GM11168 (cell line): ENCODE measurements around the gene IFITM2.

ENCODE experiments used
- in situ Hi-C: fragments of 300-500 bp; cut with MboI; formaldehyde crosslinking; loops from one replicate; pipeline ENCODE4 v1.12.0; 2022; ENCODE audit warnings: low sequenced_read_pairs; ENCODE audit not compliant: unreplicated experiment

IFITM2 gene

DNA sequence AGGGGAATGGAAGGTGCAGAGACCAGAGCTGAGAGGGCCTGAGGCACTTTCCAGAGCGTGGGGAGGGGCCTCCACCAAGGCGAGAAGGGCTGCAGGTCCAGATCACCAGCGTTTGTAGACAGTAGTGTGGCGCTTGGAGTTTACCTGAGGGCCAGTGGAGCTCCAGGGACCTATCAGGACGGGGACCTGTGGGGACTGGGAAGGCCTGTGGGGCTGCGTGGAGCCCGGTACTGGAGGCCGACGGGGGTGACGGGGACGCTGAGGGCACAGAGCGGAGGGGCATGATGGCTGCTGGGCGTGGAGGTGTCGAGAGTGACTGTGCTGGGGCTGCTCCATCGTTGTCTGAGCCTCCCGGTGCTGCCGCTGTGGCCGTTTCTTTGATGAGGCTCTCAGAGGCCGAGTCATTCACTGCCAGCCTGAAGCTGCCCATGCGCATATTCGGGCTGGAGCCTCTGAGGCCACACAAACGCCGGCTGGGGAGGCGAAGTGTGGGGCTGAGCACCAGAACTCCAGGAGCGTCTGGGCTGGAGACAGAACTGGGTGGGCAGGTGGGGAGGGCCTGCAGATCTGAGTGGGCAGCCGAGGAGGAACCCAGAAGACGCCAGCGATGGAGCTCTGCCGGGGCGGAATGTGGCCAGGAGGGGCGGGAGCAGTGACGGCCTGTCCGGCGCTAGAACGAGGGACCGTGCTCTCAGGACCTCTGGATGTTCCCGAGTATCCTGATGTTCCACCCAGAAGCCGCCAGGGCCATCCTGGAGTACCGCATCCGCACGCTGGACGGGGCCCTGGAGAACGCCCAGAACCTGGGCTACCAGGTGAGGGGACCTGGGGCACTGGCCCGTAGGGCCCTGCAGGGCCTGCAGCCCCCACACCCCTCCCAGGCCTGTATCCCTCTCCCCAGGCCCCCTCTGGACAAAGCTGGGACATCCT, 16.1 kb upstream of the IFITM2 start:
- in situ Hi-C loops, result no loop called here

- in situ Hi-C loops, result no loop called here
Measured at GRCh38 chr11:292211-293121, 15.2 kb upstream of the IFITM2 start.

GRCh38 chr11:293271-293851, 14.3 kb upstream of the IFITM2 start:
- in situ Hi-C loops, result no loop called here

GRCh38 chr11:293852-294661, 13.6 kb upstream of the IFITM2 start:
- in situ Hi-C loops, result no loop called here

DNA sequence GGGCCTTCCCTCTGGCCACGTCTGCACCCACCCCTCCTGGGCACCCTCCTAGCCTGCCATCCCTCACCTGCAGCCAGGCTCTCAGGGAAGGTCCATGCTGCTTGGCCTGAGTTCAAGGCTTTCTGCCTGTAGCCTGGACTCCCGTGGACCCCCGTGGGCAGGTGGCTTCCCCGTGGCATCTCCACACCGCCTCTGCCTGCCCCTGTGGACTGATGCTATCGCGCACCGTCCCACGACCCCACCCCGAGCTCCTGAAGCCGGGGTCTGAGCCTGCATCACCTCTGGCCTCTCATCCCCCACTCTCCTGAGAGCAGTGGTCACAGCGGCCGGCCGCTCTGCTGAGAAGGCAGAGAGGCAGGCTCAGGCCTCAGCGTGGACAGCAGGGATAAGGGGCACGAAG, 12.8 kb upstream of the IFITM2 start:
- in situ Hi-C loops, result no loop called here

DNA sequence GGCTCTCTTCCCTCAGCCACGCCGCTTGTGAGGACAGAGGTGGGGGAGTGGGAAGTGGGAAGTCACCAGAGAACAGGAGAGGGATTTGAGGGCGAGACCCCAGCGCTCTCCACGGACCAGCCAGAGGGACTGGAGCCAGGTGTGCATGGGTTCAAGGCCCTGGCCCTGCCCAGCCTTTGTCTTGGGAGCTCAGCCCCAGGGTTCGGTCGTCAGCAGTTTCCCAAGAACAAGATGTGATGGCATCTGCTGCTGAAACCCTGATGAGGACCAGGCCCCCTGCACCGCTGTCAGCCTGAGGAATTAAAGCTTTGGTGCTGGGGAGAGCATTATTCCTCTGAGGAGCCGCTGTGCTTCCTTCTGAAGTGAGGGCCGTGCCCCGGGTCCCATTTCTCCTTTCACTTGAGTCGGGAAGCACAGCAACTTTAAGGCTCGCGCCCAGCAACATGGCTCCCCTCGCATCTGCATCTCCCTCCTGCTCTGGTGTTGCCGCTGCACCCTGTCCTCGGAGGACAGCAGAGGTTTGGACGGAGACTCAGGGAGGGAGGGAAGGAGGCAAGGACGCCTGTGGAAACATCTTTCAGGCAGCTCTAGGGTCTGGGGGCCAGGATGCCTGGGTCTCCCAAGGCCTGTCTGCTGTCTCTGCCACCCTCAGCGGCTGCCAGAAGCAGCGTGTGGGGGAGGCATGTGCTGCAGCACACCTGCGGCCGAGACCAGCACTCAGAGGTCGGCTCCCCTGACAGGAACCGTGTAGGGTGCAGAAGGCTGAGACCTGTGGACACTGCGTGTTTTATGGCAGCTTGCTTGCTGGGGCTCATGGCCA, 12.1 kb upstream of the IFITM2 start:
- in situ Hi-C loops, result no loop called here

DNA sequence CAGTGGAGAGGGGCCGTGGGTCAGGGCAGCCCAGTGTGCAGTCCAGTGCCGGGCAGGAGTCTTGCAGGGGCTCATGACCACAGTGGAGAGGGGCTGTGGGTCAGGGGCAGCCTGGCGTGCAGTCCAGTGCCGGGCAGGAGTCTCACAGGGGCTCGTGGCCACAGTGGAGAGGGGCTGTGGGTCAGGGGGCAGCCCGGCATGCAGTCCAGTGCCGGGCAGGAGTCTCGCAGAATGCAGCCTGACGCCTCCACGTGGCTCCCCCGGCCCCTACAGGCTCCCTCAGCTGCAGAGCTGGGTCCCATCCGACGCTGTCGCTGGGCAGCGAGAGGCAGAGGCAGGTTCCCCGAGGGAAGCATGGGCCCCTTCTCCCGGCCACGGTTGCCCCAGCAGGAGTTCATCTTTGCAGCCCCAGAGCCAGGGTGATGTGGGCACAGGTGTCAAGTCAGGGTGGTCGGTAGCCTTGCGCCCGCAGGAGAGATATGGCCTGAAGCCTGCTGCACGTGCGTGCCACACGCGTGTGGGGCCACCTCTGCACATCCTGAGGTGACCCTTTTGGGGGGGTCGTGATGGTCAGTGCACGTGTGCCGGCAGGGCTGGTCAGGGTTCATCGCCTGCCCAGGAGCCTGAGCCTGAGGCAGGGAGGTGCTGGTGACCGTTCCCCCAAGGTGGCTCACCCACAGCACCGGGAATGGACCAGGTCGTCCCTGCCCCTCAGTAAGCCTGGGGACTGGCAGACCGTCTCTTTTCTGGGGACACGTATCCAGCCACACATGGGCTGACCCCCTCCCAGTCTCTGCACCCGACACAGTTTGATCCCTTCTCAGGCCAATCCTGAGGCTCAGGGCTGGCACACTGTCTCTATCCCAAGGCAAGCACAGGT, 11.2 kb upstream of the IFITM2 start:
- in situ Hi-C loops, result no loop called here

DNA sequence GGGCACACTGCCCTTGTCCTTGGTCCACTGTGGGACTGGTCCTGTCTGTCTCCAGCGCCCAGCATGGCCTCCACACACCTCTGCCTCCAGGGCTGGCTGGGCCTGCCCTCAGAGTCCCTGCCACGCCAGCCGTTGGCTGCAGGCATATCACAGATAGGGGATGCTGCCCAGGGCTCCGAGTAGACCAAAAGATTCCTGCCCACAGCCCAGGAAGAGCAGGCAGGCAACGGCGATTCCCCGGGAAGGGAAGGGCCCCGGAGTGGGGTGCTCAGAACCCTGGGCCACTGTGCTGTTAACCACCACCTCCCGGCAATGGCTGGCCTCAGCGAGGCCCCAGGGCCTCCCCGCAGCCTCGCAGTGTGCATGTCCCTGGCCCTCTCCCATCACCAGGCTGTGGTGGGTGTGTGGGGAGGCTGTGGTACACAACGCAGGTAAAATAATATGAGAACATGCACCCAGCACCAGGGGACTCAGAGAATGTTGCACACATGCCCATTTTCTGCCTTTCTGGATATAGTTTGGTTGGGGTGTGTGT, 10.5 kb upstream of the IFITM2 start:
- in situ Hi-C loops, result no loop called here

- in situ Hi-C loops, result no loop called here
Measured at GRCh38 chr11:297586-298405, 9.8 kb upstream of the IFITM2 start.

GRCh38 chr11:298406-299065, 9.1 kb upstream of the IFITM2 start:
- in situ Hi-C loops, result no loop called here

DNA sequence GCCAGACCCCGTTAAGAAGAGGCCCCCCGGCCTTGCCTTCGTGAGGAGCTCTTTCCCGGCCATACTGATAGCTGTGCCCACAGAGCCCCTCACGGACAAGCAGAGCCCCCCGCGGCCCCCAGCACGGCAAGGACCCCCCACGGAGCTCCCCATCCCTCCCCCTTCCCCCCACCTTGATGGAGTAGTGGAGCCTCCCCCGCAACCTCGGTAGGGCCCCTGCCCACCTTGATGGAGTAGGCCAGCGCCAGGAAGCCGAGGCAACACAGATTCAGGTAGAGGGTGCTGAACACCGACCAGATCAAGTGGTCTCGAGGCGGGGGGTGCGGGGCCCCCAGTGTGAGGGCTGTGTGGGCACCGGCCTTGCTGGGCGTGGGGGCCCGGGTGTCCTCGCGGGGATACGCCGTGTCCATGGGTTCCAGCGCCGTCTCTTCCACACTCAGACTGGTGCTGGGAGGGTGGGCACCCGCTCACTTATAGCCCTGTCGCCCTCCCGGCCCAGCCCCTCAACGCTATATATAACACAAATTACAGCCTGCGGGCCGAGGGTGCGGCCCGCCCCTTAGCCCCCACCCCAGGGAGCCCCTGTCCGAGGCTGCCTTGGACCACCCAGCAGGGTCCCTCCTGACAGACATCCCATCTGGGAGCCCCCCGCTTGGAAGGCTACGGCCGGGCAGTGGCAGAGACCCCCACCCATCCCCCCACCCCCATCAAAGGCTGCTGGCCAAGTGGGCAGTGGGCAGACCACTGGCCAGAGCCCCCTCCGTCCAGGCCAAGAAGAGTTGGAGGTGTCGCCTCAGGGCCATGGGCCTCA, 8.3 kb upstream of the IFITM2 start, which contains the start of gene IFITM5:
IFITM5 (minus strand) TSS at position 446 of the 811 bp plus-strand sequence; CDS start at position 410, 36 bp downstream.
- in situ Hi-C loops, result no loop called here

DNA sequence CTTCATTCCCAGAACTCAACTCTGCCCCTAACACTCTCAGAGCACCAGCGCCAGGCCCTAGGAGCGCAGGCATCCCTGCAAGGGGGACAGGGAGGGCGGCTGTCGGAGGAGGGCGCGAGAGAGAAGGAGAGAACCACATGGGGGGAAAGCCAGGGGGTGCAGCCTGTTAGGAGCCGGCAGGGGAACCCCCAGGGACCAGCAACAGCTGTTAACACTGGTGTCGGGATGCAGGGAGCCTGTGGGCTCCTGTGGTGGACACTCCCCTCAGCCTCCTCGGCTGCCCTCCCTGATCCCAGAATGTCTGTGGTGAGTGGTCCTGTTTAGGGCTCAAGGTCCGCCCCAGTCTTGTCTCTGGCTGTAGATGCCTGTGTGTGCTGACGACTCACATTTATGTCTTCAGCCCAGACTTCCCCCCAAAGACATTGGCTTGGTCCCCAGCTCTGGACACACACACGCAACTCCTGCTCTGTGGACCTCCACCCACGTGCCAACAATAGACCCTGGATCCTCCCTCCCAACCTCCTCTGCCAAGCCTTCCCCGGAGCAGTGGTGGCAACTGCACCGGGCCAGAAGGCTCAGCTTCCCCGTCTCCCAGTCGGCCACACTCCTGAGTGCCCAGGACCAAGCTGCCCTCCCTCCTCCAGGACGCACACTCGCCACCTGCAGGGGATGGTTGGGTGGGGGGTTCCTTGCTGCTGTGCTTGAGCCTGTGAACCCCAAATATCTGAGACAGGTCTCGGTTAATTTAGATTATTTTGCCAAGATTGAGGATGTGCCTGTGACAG, 7.5 kb upstream of the IFITM2 start:
- in situ Hi-C loops, result loop anchor here (5.0 kb wide), 1 partner anchor 47 kb away; no protein-coding TSS in a partner anchor

GRCh38 chr11:303363-303762, 4.3 kb upstream of the IFITM2 start:
- in situ Hi-C loops, result loop anchor here (5.0 kb wide), 1 partner anchor 44 kb away; no protein-coding TSS in a partner anchor

- in situ Hi-C loops, result loop anchor here (5.0 kb wide), 1 partner anchor 43 kb away; no protein-coding TSS in a partner anchor
Measured at GRCh38 chr11:304061-304506, 3.5 kb upstream of the IFITM2 start.
